HG03457 (cell line): ENCODE measurements around the gene CDK5RAP2.
"Not testable (repeated sequence)": the region's sequence is repeated elsewhere in the genome, so short reads cannot be mapped to it uniquely, and the experiment has no call there.

Source experiments
- ATAC-seq: cut with Tn5 transposase; IDR thresholded peaks from one replicate; pipeline ENCODE4 v1.9.1; 2021; ENCODE audit warnings: moderate number of reproducible peaks; ENCODE audit not compliant: unreplicated experiment

CDK5RAP2 gene

DNA sequence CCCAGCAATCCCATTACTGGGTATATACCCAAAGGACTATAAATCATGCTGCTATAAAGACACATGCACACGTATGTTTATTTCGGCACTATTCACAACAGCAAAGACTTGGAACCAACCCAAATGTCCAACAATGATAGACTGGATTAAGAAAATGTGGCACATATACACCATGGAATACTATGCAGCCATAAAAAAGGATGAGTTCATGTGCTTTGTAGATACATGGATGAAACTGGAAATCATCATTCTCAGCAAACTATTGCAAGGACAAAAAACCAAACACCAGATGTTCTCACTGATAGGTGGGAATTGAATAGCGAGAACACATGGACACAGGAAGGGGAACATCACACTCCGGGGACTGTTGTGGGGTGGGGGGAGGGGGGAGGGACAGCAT lies 64.0 kb downstream of the CDK5RAP2 start:
- not testable (repeated sequence) for ATAC-seq

DNA sequence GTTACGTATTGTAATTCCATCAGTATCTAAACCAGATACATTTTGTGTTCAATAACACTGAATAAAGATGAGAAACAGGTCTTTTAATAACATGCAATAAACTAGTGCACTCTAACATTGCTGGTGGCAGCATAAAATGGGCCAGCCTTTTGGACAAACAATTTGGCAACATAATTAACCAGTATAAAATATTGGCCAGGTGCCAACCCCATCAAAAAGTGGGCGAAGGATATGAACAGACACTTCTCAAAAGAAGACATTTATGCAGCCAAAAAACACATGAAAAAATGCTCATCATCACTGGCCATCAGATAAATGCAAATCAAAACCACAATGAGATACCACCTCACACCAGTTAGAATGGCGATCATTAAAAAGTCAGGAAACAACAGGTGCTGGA lies 64.5 kb downstream of the CDK5RAP2 start:
- not testable (repeated sequence) for ATAC-seq

DNA sequence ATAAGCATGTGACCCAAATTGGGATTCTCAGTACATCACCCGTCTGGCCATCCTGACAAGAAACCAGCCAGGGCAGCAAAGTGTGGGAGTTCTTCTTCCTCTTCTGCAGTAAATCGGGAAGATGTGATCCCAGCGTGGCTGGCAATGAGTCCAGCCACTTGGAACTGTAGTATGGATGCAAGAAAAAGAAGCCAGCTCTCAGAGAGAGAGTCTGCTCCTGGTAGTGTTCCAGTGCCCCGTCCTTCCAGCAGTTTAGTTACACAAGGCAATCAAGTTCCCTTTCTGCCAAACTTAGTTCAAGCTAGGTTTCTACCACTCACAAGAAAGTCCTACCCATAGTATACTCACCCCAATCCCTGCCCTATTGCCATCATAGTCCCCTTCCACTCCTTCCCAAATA lies 65.6 kb downstream of the CDK5RAP2 start:
- no peak for ATAC-seq

DNA sequence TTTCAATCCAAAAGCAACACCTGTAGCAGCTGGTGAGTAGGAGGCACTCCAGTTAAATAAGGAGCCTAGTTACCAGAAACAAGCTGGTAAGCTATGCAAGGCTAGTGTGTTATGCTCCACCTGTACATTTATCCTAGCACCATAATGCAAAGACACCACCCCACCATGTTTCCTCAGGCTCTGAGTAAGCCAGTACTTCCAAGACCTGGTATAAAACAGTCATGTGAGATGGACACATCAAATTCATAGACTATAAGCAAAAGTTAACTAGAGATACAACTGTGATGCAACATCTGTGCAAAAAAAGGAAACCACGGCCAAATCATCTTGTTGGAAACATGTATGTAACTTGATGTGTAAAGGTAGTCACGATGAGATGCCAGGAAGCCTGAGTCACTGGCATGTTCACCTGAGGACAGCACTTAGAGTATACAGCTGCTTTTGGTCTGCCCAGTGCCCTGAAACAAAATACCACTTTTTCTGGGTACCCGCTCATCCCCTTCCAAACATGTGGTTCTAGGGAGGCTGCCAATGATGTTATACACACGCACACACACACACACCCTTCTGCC lies 66.1 kb downstream of the CDK5RAP2 start:
- ATAC-seq = no peak

DNA sequence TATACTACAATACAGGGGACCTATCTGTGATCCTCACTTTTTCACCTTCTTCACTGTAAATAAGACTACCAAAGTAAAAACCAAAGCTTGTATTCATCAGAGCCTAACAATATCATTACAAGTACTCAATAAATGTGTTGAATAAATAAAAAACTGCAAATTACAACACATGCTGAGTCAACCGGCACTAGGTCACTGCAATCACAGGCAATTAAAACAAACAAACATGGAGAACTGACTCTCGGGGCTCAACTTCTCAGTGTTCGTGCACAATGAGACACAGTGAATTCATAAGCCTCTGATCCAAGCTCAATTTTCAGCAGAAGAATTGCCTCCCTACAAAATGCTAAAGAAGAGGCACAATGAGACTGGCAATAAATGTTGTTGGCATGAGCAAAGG lies 69.2 kb downstream of the CDK5RAP2 start:
- ATAC-seq = no peak

DNA sequence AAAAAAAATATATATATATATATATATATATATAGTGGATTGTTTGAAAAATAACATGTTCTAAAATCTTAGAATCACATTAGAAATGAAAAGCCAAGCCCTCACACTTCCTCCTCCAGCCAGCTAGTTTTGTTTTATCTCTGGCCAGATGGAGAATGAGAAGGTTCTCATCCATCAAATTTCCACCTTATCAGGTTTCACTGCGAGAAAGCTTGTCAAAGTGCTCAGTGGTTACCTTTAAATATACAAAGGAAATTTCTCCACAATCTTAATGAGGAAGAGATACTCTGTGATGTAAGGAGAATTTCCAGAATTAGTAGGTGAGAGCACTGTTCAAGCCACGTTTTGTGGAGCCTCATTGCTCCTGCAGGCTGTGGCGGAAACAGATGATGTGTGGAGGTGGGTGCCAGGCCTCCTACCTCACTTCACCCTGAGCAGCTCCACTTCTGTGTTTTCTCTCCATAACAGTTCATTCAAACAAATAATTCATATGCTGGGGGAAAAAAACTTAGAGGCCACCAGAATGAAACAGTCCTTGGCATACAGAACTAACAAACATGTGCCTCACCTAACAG lies 71.9 kb downstream of the CDK5RAP2 start:
- ATAC-seq = no peak

DNA sequence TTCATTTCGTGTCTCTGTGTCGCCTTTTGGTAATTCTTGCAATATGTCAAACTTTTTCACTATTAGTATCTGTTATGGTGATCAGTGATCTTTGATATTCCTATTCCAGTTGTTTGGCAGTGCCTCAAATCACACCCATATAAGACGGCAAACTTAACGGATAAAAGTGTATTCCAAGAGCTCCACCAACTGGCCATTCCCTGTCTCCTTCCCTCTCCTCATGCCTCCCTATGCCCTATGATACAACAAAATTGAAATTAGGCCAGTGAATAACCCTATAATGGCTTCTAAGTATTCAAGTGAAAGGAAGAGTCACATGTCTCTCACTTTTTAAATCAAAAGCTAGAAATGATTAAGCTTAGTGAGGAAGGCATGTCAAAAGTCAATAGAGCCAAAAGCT lies 74.8 kb downstream of the CDK5RAP2 start:
- ATAC-seq = no peak

DNA sequence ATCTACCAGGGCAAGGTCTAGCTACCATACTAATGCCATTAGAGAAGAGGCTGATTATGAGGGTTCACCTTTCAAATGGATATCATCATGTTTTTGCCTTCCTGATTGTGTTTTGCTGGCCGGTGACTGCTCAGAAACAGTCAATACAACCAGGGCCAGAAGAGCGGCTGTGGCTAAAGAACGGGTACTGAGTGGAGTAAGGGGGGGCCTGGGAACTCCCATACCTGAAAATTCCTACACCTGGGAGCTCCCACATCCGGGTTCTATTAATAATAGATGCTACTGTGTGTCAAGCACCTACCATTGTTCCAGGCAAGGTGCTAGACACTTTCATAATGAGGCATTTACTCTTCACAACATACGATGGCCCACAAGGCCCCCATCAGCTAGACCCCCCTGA lies 79.2 kb downstream of the CDK5RAP2 start:
- ATAC-seq = no peak

DNA sequence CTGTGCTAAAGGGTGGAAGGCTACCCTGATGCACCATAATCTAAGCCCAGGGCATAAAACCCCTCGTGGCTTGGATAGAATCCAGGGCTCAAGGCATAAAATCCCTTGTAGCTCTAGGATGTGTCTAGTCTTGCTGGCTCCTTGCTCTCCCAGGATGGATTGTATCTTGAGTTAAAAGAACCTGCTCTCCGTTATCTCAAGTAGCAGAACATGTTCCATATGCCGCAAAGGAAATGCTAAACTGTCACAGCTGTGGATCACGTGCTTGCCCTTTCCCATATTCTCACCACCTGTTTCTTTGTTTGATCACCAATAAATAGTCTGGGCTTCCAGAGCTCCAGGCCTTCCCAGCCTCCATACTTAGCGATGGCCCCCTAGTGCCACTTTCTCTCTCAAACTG lies 82.1 kb downstream of the CDK5RAP2 start:
- ATAC-seq = not testable (repeated sequence)

DNA sequence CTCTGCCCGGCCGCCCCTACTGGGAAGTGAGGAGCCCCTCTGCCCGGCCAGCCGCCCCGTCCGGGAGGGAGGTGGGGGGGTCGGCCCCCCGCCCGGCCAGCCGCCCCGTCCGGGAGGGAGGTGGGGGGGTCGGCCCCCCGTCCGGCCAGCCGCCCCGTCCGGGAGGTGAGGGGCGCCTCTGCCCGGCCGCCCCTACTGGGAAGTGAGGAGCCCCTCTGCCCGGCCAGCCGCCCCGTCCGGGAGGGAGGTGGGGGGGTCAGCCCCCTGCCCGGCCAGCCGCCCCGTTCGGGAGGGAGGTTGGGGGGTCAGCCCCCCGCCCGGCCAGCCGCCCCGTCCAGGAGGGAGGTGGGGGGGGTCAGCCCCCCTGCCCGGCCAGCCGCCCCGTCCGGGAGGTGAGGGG lies 83.5 kb downstream of the CDK5RAP2 start:
- ATAC-seq = not testable (repeated sequence)

DNA sequence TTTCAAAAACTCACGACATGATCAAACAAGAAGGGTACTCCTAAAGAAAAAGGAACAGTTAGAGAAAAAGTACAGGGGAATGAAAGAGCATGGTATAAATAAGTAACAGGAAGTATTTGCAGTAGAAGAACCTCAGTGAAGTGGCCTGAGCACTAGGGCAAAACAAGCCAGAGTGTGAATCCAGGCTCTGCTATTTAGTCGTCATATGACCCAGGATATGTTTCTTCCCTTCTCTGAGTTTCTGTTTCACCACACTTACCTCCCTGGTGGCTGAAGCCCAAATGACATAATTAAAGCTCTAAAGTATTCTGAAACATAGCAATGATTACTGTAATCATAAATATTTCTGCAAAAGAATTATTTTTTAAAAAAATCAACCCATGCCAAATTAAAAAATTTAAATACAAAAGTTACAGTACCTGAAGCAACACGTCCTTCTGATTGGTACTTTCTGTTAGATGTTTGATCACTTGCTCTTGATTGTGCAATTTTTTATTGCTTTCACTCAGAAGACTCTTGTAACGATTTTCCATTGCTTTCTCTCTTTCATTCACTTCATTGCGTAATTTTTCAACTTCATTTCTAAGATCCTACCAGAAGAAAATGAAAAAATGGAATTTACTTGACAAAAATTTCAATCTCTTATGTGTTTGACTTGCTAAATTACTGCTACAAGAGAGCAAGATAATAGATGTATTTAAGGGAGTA lies 88.9 kb downstream of the CDK5RAP2 start:
- ATAC-seq = peak; percentile 76

DNA sequence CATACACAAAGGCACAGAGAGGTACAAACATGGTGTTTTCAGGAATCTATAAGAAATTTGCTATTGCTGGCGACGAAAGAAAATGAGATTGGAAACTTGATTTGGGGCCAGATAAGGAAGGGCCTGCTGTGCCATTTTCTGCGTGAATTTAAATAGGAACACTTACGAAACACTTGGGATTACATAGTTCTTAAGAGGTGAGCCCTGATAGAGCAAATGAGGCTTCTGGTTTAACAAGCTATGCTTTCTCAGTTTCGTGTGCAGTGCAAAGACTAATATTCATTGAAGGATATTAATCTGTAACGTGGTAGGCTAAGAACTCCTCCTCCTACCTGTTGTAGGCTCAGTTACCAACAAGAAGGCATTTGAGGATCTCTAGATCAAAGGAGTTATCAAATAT lies 93.1 kb downstream of the CDK5RAP2 start:
- ATAC-seq = no peak

DNA sequence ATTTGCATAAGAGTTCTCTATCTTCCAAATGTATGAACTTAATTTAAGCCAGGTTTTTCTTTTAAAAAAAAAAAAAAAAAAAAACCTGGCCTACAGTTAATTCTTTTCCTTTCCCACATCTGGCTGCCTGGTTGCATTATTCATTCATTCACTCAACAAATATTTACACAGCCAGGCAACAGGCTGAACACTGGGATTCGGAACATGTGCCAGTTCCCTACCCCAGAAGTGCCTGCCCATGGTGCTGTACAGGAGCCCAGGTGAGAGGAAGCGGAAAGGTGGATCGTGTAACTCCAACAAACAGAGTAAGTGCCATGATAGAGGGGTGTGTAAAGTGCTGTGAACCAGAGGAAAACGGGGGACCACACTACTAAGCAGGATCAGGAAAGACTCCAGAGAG lies 93.6 kb downstream of the CDK5RAP2 start:
- no peak for ATAC-seq

DNA sequence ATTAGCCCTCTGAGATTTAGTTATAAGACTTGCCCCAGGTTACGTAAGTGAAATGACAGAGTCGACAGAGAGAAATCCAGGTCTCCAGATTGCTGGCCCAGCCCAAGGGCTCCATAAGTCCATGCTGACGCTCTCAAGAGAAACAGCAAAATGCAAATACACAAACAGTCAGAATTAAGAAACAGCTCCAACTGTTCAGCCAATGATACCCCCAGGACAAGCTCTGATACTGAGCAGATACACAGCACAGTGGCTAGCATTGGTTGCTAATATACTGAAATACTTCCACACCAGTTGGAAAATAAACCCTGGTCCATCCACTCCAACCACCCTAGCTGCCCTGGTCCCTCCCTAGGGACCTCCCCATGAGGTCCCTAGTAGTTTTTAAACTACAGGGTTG lies 94.2 kb downstream of the CDK5RAP2 start:
- ATAC-seq = no peak

DNA sequence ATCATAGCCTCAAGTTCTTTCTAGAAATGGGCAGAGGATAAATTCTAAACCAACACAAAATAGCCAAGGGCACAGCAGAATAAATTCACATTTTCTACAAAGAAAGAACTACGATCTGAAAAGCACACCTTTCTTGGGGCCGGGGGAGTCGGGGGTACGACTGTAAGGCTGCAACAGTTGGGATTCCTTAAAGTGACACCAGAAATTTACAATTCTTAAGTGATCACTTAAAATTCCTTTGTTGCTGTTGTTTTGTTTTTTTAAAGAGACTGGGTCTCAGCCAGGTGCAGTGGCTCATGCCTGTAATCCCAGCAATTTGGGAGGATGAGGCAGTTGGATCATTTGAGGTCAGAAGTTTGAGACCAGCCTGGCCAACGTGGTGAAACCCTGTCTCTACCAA lies 95.8 kb downstream of the CDK5RAP2 start:
- ATAC-seq = no peak

DNA sequence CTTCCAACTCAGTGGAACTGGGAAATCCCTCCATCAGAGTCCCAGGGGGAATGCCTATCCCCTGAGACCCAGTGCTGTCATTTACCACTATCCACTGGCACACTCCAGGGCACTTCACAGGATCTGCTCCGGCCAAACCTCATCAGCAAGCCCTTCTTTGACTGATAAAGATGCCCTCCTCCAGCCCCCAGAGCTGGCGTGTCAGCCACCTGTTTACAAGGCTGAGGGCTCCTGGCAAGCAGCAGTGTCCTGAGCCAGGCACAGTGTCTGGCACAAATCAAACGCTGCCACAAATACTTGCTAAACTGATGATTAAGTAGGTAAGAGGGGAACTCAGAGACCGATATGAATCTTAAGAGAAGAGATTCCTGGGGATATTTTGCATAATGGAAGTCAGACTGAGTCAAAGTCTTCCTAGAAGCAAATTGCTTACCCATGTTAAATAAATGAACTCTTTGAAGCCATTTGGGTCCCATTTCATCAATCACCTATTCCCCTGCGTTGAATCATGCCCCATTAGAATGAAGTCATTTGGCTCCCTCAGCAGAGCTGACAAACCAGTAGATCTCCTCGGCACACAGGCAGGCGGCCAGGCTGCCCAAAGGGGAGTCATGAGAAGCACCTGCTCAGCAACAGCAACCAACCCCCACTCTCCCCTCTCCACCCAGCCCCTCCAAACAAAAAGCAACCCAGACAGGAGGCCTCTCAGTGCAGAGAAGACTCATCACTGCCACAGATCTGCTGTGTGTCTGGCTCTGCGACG lies 97.4 kb downstream of the CDK5RAP2 start:
- no peak for ATAC-seq

DNA sequence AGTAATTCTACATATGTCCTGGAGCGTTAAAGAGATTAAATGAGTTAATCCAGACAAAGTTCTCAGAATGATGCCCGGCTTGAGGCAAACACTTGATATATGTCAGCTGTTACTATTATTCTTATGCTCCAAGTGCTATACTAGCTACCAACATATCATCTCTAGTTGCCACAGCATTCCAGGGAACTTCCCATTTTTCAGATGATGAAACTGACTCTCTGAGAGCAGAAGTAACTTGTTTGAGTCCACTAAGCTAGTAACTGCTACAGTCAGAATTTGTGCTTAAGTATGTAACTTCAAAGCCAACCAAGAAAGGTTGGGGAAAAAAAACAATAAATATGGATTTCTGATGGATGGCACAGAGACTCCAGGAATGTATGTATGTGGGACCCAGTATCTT lies 98.1 kb downstream of the CDK5RAP2 start:
- ATAC-seq = no peak

DNA sequence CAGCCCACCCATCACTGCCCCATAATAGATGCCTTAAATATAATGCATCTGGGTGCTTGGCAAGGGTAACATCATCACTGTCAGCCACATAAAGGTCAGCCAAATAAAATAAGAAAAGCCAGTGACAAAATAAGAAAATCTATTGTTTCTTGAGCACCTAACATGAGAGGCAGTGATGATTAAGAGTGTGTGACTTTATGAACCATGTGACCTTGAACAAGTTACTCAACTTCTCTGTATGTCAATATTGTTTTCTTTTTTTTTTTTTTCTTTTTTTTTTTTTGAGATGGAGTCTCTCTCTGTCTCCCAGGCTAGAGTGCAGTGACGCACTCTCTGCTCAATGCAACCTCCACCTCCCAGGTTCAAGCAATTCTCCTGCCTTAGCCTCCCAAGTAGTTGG lies 98.7 kb downstream of the CDK5RAP2 start:
- no peak for ATAC-seq

DNA sequence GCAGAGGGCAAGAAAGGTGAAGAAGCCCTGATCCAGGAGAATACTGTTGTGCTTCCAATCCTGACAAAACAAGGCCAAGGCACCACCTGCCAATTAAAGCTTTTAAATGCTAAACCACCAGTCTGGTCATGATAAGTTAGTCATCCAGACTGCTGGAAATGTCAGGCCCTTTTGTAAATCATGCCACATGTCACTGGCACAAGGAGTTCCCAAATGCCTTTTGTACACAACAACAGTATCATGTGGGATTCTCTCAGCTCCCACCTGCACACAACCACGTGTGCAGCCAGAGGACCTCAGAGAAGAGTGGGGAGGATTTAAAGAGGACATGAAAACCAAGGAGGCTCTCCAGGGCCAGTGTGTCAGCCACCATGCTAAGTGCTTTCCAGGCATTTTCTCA lies 99.3 kb downstream of the CDK5RAP2 start:
- ATAC-seq = no peak

DNA sequence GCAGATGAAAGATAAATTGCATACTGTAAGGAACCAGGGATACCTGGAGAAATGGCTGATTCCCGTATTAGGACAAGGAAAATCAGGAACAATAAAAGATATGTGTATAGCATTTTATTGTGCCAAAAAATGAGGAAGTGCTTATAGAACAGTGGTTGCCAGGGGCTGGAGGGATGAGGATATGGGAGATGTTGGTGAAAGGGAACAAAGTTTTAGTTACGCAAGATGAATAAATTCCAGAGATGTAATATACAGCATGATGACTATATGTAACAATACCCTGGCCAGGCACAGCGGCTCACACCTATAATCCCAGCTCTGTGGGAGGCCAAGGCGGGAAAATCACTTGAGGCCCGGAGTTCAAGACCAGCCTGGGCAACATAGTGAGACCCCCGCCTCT lies 101.8 kb downstream of the CDK5RAP2 start:
- no peak for ATAC-seq

DNA sequence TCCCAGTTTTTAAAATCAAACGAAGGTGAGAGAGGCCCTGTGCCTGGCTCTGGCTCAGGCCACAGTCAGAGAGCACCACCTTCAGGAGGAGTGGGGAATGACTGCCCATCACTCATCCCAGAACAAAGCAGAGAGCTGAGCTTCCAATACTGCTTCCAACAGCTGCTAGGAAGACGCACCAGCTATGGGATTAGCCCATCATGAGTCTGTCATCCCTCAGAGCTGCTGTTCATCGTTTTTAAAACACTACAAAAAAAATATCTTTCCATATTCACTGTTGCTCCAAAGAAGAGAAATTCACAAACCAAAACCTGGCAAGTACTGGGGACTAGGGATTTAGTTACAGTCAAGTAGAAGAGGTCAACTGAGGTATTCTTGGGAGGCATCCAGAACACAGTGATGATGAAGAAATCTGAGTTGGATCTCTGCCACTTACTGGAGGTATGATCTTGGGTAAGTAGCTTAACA lies 102.4 kb downstream of the CDK5RAP2 start:
- no peak for ATAC-seq

DNA sequence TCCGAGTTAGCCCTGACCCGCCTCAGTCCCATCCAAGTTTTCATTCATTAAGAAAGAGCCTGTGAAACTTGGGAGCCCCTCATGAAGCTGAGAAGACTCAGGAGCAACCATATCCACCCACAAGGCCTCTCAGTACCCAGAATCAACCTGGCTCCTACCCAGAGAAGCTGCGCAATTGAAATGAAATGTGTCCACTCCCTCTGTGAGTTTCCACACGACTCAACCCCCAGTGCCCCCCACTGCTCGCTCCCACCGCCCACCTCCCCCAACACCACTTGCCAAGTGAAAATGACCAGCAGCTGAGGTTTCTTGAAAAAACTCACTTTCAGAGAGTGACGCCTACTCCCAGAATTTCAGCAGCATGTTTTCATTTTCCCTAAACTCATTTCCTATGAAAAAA lies 104.6 kb downstream of the CDK5RAP2 start:
- ATAC-seq = no peak
